Thoracic aorta (tissue), 2 donors: ENCODE results near the gene MCC. TPM values are rescaled to one million over a fixed set of nuclear protein-coding genes. Genes with fewer than 3 reads are reported as not detected.

Experiments
- ATAC-seq: fragments of 150-250 bp; one replicate; pipeline ENCODE4 v1.8.0; 2017; ENCODE audit warnings: low read depth; ENCODE audit not compliant: insufficient number of reproducible peaks, low FRiP score
- DNase-seq: peaks from one replicate; pipeline ENCODE4 v3.0.0-alpha.2; 2020; ENCODE audit warnings: low spot score
- H3K27ac ChIP-seq, 2 donors: fragments of 200-600 bp; sonication (generic); 1 replicate in 1 of 2; 2 replicates in 1 of 2; pipeline ENCODE4 v1.5.1; 2016; ENCODE audit warnings: mild to moderate bottlenecking in 2 of 2, moderate library complexity in 2 of 2
- H3K27me3 ChIP-seq: fragments of 200-600 bp; sonication (generic); replicated peaks from 2 replicates; pipeline ENCODE4 v1.6.0; 2016; ENCODE audit warnings: mild to moderate bottlenecking; ENCODE audit not compliant: insufficient read depth
- H3K36me3 ChIP-seq: fragments of 200-600 bp; sonication (generic); one replicate; pipeline ENCODE4 v1.5.1; 2016
- H3K4me1 ChIP-seq, 2 donors: fragments of 200-600 bp; sonication (generic); 1 replicate in 1 of 2; 2 replicates in 1 of 2; pipeline versions ENCODE4 v1.5.1 to v1.6.0; 2016; ENCODE audit warnings: low read depth in 2 of 2, mild to moderate bottlenecking in 1 of 2; ENCODE audit not compliant: control insufficient read depth in 1 of 2
- H3K4me3 ChIP-seq: fragments of 200-600 bp; sonication (generic); 2 replicates; pipeline ENCODE4 v1.5.1; 2016; ENCODE audit warnings: mild to moderate bottlenecking
- H3K9me3 ChIP-seq: fragments of 200-600 bp; sonication (generic); 2 replicates; pipeline ENCODE4 v1.5.1; 2016
- total RNA-seq, 2 donors: library from RNA; depleted of rRNA; stranded (reverse); fragments of >200 nt; gene quantifications; one replicate each; pipeline versions ENCODE4 v1.1.0 to v1.2.3, GENCODE V29; 2016
- TF ChIP-seq, protein P1 (sequence below): fragments of 200-600 bp; sonication (generic); IDR thresholded peaks from one replicate; pipeline ENCODE4 v1.5.1; 2019; ENCODE audit warnings: antibody characterized with exemption

Gene MCC
- total RNA-seq, 2 donors from 2014 or later, result 14.6 to 27.2 TPM

DNA sequence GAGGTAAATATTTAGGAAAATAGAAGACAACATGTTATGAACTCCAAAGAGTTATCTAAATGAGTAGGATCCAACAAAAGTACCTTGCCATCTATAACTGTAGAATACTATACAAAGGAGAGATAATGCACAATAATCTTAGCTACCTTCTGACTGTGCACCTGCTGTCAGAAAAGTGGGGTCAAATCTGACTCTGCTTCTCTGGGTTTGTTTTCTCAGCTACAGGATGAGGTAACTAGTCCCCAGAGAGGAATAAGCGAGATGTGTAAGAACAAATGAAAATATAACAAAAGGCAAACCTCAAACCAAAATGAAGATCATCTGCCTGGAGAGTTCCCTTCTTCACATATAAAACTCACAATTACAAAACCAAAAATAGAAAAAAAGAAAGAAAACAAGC lies 306.8 kb downstream of the MCC start:
- DNase-seq (no peak), ATAC-seq (no peak)
- no peaks in the 10 kb centered on the region for H3K27me3 ChIP-seq
- TF ChIP-seq, protein P1, sequence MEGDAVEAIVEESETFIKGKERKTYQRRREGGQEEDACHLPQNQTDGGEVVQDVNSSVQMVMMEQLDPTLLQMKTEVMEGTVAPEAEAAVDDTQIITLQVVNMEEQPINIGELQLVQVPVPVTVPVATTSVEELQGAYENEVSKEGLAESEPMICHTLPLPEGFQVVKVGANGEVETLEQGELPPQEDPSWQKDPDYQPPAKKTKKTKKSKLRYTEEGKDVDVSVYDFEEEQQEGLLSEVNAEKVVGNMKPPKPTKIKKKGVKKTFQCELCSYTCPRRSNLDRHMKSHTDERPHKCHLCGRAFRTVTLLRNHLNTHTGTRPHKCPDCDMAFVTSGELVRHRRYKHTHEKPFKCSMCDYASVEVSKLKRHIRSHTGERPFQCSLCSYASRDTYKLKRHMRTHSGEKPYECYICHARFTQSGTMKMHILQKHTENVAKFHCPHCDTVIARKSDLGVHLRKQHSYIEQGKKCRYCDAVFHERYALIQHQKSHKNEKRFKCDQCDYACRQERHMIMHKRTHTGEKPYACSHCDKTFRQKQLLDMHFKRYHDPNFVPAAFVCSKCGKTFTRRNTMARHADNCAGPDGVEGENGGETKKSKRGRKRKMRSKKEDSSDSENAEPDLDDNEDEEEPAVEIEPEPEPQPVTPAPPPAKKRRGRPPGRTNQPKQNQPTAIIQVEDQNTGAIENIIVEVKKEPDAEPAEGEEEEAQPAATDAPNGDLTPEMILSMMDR, result no peak
- no peaks in the 10 kb centered on the region for H3K4me1 ChIP-seq
- no peak overlapping the region for H3K4me3 ChIP-seq
- H3K36me3 ChIP-seq, result no peaks in the 10 kb centered on the region
- H3K9me3 ChIP-seq, result no peaks in the 10 kb centered on the region
- H3K27ac ChIP-seq, result no peak overlapping the region

DNA sequence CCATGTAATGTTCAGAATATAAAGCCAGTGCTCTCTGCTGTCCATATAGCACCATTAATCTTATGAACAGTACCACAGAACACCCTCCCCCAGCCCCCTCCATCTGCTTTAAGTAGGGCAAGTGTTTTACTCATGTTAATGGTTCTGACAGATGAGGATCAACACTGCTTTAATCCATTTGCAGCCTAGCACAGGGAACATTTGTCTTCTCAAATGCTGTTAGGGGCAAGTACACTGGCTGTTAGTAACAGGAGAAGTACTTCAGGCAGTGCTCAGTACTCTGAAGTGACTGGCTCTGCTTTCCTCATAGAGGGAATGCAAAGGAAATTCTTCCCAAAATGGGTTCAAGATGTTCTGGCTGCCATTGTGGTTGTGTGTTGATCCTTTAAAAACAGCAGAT lies 309.1 kb downstream of the MCC start:
- TF ChIP-seq, protein P1, result no peak
- ATAC-seq, result no peak

DNA sequence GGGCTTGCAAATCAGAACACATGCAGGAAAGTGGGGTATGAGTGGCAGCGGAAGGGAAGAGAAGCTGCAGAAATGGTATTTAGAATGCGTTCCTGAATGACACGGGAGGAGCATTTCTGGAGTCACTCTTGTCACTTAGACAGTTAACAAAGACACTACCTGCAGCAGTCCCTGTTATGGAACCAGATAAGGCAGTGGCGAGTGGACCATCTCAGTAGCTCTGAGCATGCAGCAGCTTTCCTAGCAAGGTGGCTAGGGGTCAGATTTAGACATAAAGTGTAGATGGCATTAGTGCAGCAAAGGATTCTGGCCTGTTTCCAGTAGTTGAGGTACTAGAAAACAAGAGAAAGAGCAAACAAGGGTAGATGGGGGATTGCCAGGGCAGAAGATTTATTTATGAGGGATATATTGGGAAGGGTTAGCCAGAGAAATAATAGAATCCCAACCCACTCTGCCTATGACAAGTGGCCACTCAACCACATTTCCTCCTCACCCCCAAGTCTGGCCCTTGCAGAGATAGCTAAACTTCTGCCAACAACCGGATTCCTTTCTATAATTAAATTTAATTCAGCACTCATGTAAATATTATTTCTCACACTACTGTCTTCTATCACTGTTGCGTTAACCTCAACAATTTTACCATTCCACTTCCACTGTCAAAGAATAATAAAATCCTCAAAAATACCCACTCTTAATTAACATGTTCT lies 310.0 kb downstream of the MCC start:
- ATAC-seq (no peak), DNase-seq (no peak)
- no peak overlapping the region for H3K27ac ChIP-seq
- H3K36me3 ChIP-seq, result no peaks in the 10 kb centered on the region
- H3K9me3 ChIP-seq, result no peaks in the 10 kb centered on the region
- H3K4me3 ChIP-seq, result no peak overlapping the region
- TF ChIP-seq, protein P1, result no peak
- H3K4me1 ChIP-seq, result no peaks in the 10 kb centered on the region
- no peaks in the 10 kb centered on the region for H3K27me3 ChIP-seq

More for the DNA sequence above, 309.1 kb downstream of the MCC start:
- Histone ChIP-seq H3K9me3 (no peaks in the 10 kb centered on the region), H3K4me3 (no peak overlapping the region), H3K27me3 (no peaks in the 10 kb centered on the region), H3K4me1 (no peaks in the 10 kb centered on the region), H3K27ac (no peak overlapping the region), H3K36me3 (no peaks in the 10 kb centered on the region)
- DNase-seq, result no peak

DNA sequence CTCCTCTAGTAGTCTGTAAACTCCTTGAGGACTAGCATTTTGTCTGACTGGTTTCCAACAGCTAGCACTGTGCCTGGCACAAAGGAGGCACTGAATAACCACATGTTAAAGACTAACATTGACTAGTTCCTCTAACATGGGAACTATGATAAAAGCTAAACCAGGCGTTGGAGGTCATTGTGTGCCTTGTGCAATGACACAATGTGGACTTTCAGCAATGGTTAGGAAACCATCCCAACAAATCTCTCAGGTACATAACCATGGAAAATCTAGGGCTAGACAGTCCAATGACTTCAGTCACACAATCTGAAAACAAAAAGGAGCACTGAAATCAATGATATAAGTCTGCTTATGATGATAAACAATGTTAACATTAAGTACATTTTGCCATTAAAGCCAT lies 311.0 kb downstream of the MCC start:
- Histone ChIP-seq H3K27me3 (no peaks in the 10 kb centered on the region), H3K36me3 (no peaks in the 10 kb centered on the region), H3K4me1 (no peaks in the 10 kb centered on the region), H3K4me3 (no peak overlapping the region), H3K9me3 (no peaks in the 10 kb centered on the region), H3K27ac (no peak overlapping the region)
- no peak for DNase-seq
- ATAC-seq, result no peak
- TF ChIP-seq, protein P1, result no peak

DNA sequence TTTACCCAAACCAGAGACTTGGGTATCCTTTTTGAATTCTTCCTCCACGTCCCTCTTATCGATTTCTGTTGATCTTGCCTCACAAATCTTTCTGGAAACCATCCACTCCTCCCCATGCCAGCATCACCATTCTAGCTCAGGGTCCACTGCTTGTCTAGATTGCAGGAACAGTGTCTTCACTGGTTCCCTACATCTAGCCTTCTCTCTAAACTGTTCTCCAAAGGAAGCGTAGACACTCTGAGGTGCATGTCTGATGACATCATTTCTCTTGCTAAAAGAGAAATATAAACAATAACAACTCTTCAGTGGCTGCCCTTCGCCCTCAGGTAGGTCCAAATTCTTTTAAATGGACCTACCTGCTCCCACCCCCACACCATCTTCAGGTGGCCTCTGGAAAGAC lies 311.5 kb downstream of the MCC start:
- H3K27me3 ChIP-seq, result no peaks in the 10 kb centered on the region
- ATAC-seq (no peak), DNase-seq (no peak)
- H3K4me3 ChIP-seq, result no peak overlapping the region
- H3K27ac ChIP-seq, result no peak overlapping the region
- H3K36me3 ChIP-seq, result no peaks in the 10 kb centered on the region
- H3K4me1 ChIP-seq, result no peaks in the 10 kb centered on the region
- no peaks in the 10 kb centered on the region for H3K9me3 ChIP-seq
- TF ChIP-seq, protein P1, result no peak
